Measurements from ENCODE around the gene C1orf232.

C1orf232 gene

GRCh38 chr1:26184883-26185282, 16.1 kb upstream of the C1orf232 start:
- H3K4me3 ChIP-seq (ENCODE audit: low read depth, low read length) = no peak overlapping the region
- POLR2A ChIA-PET = no interaction called here
- H3K4me1 ChIP-seq (ENCODE audit: control insufficient read depth, insufficient read depth, low read length) = no peaks in the 10 kb centered on the region
- no peak for TF ChIP-seq GLIS2 (tag by site-specific recombination; IDR thresholded peaks at IDR 0.05)
- no peak for TF ChIP-seq ZNF221 (tag by site-specific recombination; IDR thresholded peaks at IDR 0.05; ENCODE audit: borderline replicate concordance)
- no peak for TF ChIP-seq ZNF768 (tag by site-specific recombination; IDR thresholded peaks at IDR 0.05)
- TF ChIP-seq INSM2 (tag by site-specific recombination; IDR thresholded peaks at IDR 0.05) = no peak
- TF ChIP-seq KLF7 (tag by site-specific recombination; IDR thresholded peaks at IDR 0.05; ENCODE audit: borderline replicate concordance) = no peak
- no peak for TF ChIP-seq ZNF202 (tag by site-specific recombination; IDR thresholded peaks at IDR 0.05; ENCODE audit: borderline replicate concordance)
- no peak for TF ChIP-seq PRDM2 (tag by site-specific recombination; IDR thresholded peaks at IDR 0.05; ENCODE audit: borderline replicate concordance)
- no peak for TF ChIP-seq GLI4 (tag by site-specific recombination; IDR thresholded peaks at IDR 0.05)
- no peak for TF ChIP-seq ZNF621 (tag by site-specific recombination; IDR thresholded peaks at IDR 0.05)
- TF ChIP-seq HIC1 (tag by site-specific recombination; IDR thresholded peaks at IDR 0.05) = no peak
- CTCF ChIA-PET = no interaction called here
- H3K36me3 ChIP-seq (ENCODE audit: control insufficient read depth in 2 of 2, insufficient read depth in 1 of 2, low read length in 2 of 2) = no peaks in the 10 kb centered on the region
- no peak overlapping the region for H3K27ac ChIP-seq (ENCODE audit: extremely low read depth, low read depth, low read length)
- H3K9me3 ChIP-seq (ENCODE audit: control insufficient read depth, insufficient read depth, low read depth, low read length) = no peaks in the 10 kb centered on the region

- TF ChIP-seq ZNF580 (tag by site-specific recombination; IDR thresholded peaks at IDR 0.05) = no peak
- no peak for TF ChIP-seq BCL11B (tag by site-specific recombination; IDR thresholded peaks at IDR 0.05; ENCODE audit: low read depth)
- no peak for TF ChIP-seq ZNF146 (tag by site-specific recombination; IDR thresholded peaks at IDR 0.05)
- no peak for TF ChIP-seq ZNF560 (tag by site-specific recombination; IDR thresholded peaks at IDR 0.05; ENCODE audit: borderline replicate concordance)
- TF ChIP-seq ZNF211 (tag by site-specific recombination; IDR thresholded peaks at IDR 0.05; ENCODE audit: low read depth) = no peak
- TF ChIP-seq ZNF2 (tag by site-specific recombination; IDR thresholded peaks at IDR 0.05) = no peak
- TF ChIP-seq ZNF19 (tag by site-specific recombination; IDR thresholded peaks at IDR 0.05; ENCODE audit: low read depth) = no peak
- TF ChIP-seq ZNF169 (tag by site-specific recombination; IDR thresholded peaks at IDR 0.05) = no peak
- Histone ChIP-seq H3K4me3 (ENCODE audit: low read depth, low read length) (no peak overlapping the region), H3K36me3 (ENCODE audit: control insufficient read depth in 2 of 2, insufficient read depth in 1 of 2, low read length in 2 of 2) (no peaks in the 10 kb centered on the region), H3K4me1 (ENCODE audit: control insufficient read depth, insufficient read depth, low read length) (no peaks in the 10 kb centered on the region), H3K27ac (ENCODE audit: extremely low read depth, low read depth, low read length) (no peak overlapping the region), H3K9me3 (ENCODE audit: control insufficient read depth, insufficient read depth, low read depth, low read length) (no peaks in the 10 kb centered on the region)
- ChIA-PET CTCF (no interaction called here), POLR2A (no interaction called here)
These were observed 15.3 kb upstream of the C1orf232 start for GRCh38 chr1:26184086-26184485.

All from HEK293 (cell line).